IMR-90 (cell line): Measurements from ENCODE around the gene HIVEP1. TPM values are rescaled to one million over a fixed set of nuclear protein-coding genes. Genes with fewer than 3 reads are reported as not detected.

Source experiments
- ATAC-seq: fragments of 200-7000 bp; cut with Tn5 transposase; 2 replicates; pipeline ENCODE4 v1.9.1; 2020; ENCODE audit warnings: low read depth, mild to moderate bottlenecking, moderate library complexity
- BruUV-seq: library from RNA; stranded (reverse); fragments of 400-500 nt; replicated peaks from 2 replicates; lab custom pipeline; 2021; lab: Mats Ljungman, UMichigan
- CTCF ChIA-PET: fragments of 300-600 bp; formaldehyde crosslinking; extraction: SDS; loops from one replicate; lab custom pipeline; 2021; ENCODE audit warnings: antibody characterized with exemption; lab: Yijun Ruan, JAX
- POLR2A ChIA-PET: fragments of 300-600 bp; sonication (Branson Sonifier 250); formaldehyde crosslinking; loops from one replicate; lab custom pipeline; 2022; ENCODE audit warnings: antibody characterized with exemption; ENCODE audit not compliant: unreplicated experiment; lab: Charles Lee
- DNase-seq: peaks from one replicate; pipeline ENCODE4 v3.0.0; 2013
- H2AFZ ChIP-seq: replicated peaks from 2 replicates; pipeline ENCODE3; 2013; ENCODE audit warnings: low read length, mild to moderate bottlenecking; ENCODE audit not compliant: poor library complexity
- H2AK5ac ChIP-seq: 2 replicates; pipeline ENCODE4 v1.6.1; 2013; ENCODE audit warnings: low read depth, low read length, inconsistent platforms
- H2AK9ac ChIP-seq: replicated peaks from 2 replicates; pipeline ENCODE3; 2013; ENCODE audit warnings: mild to moderate bottlenecking, low read depth, low read length, moderate library complexity; ENCODE audit not compliant: poor library complexity
- H2BK120ac ChIP-seq: 2 replicates; pipeline ENCODE4 v1.6.1; 2013; ENCODE audit warnings: low read depth, low read length, inconsistent platforms
- H2BK15ac ChIP-seq: 3 replicates; pipeline ENCODE4 v1.6.1; 2013; ENCODE audit warnings: low read depth, low read length, inconsistent platforms
- H2BK20ac ChIP-seq: 2 replicates; pipeline ENCODE4 v1.6.1; 2013; ENCODE audit warnings: low read depth, mild to moderate bottlenecking, inconsistent platforms, low read length, moderate library complexity
- H2BK5ac ChIP-seq: 2 replicates; pipeline ENCODE4 v1.6.1; 2013; ENCODE audit warnings: mild to moderate bottlenecking, low read depth, low read length, inconsistent platforms; ENCODE audit not compliant: poor library complexity, severe bottlenecking
- H3K14ac ChIP-seq: replicated peaks from 2 replicates; pipeline ENCODE4 v1.6.1; 2013; ENCODE audit warnings: low read depth, low read length, inconsistent platforms
- H3K18ac ChIP-seq: 2 replicates; pipeline ENCODE4 v1.6.1; 2013; ENCODE audit warnings: low read depth, low read length, control low read depth
- H3K23ac ChIP-seq: 2 replicates; pipeline ENCODE4 v1.6.1; 2013; ENCODE audit warnings: low read depth, low read length, inconsistent platforms
- H3K27ac ChIP-seq: 2 replicates; pipeline ENCODE4 v1.5.1; 2013; ENCODE audit warnings: mild to moderate bottlenecking, control low read depth, low read length; ENCODE audit not compliant: insufficient read depth
- H3K27me3 ChIP-seq: 2 replicates; pipeline ENCODE4 v1.6.1; 2013; ENCODE audit warnings: low read length; ENCODE audit not compliant: control insufficient read depth, insufficient read depth
- H3K36me3 ChIP-seq: 2 replicates; pipeline ENCODE4 v1.6.1; 2013; ENCODE audit warnings: low read length, mixed read lengths; ENCODE audit not compliant: control insufficient read depth, insufficient read depth
- H3K4ac ChIP-seq: 2 replicates; pipeline ENCODE4 v1.6.1; 2013; ENCODE audit warnings: low read depth, low read length, inconsistent platforms
- H3K4me1 ChIP-seq: 2 replicates; pipeline ENCODE4 v1.6.1; 2013; ENCODE audit warnings: low read length, mixed read lengths; ENCODE audit not compliant: control insufficient read depth, insufficient read depth
- H3K4me2 ChIP-seq: 2 replicates; pipeline ENCODE4 v1.6.1; 2013; ENCODE audit warnings: low read depth, mild to moderate bottlenecking, control low read depth, low read length, moderate library complexity
- H3K4me3 ChIP-seq: 2 replicates; pipeline ENCODE4 v1.5.1; 2013; ENCODE audit warnings: low read depth, mild to moderate bottlenecking, control low read depth, low read length, moderate library complexity; ENCODE audit not compliant: insufficient read depth
- H3K56ac ChIP-seq: 2 replicates; pipeline ENCODE4 v1.6.1; 2013; ENCODE audit warnings: low read length, inconsistent platforms; ENCODE audit not compliant: insufficient read depth; ENCODE audit errors: extremely low read depth
- H3K79me1 ChIP-seq, 2 experiments: 2 replicates each; pipeline ENCODE4 v1.6.1; 2013; ENCODE audit warnings: low read length in 2 of 2, inconsistent platforms in 1 of 2, low read depth in 1 of 2
- H3K9ac ChIP-seq: 2 replicates; pipeline ENCODE4 v1.6.1; 2013; ENCODE audit warnings: low read depth, low read length, control low read depth
- H3K9me1 ChIP-seq: 2 replicates; pipeline ENCODE4 v1.6.1; 2013; ENCODE audit warnings: low read length, inconsistent platforms; ENCODE audit not compliant: insufficient read depth
- H3K9me3 ChIP-seq: 2 replicates; pipeline ENCODE4 v1.6.1; 2013; ENCODE audit warnings: low read length; ENCODE audit not compliant: control insufficient read depth, insufficient read depth
- H4K20me1 ChIP-seq: 2 replicates; pipeline ENCODE4 v1.6.1; 2013; ENCODE audit warnings: low read length, inconsistent platforms; ENCODE audit not compliant: insufficient read depth
- H4K5ac ChIP-seq: 2 replicates; pipeline ENCODE4 v1.6.1; 2013; ENCODE audit warnings: mild to moderate bottlenecking, low read depth, low read length, control low read depth
- H4K8ac ChIP-seq, 2 experiments: 2 replicates each; pipeline ENCODE4 v1.6.1; 2013; ENCODE audit warnings: low read depth in 2 of 2, low read length in 2 of 2, control low read depth in 1 of 2, inconsistent platforms in 1 of 2
- H4K91ac ChIP-seq: 2 replicates; pipeline ENCODE4 v1.6.1; 2013; ENCODE audit warnings: low read depth, low read length, inconsistent platforms; ENCODE audit not compliant: insufficient read depth
- CEBPB ChIP-seq: IDR thresholded peaks from 2 replicates; pipeline ENCODE4 v1.6.1; 2012; ENCODE audit warnings: low read depth, low read length, improper control_type of control experiment
- CTCF ChIP-seq: conservative IDR thresholded peaks from 2 replicates; pipeline ENCODE4 v1.5.1; 2012; ENCODE audit warnings: mild to moderate bottlenecking, low read depth, low read length, improper control_type of control experiment
- ELK1 ChIP-seq: fragments of 150-350 bp; IDR thresholded peaks from 2 replicates; pipeline ENCODE4 v1.6.1; 2016; ENCODE audit warnings: low read depth, mild to moderate bottlenecking, low read length, moderate library complexity, borderline replicate concordance
- FOS ChIP-seq: fragments of 150-350 bp; IDR thresholded peaks from 2 replicates; pipeline ENCODE4 v1.6.1; 2016; ENCODE audit warnings: low read depth, low read length
- MAZ ChIP-seq: IDR thresholded peaks from 2 replicates; pipeline ENCODE4 v1.6.1; 2012; ENCODE audit warnings: low read depth, mild to moderate bottlenecking, low read length, improper control_type of control experiment, moderate library complexity, borderline replicate concordance
- MXI1 ChIP-seq: IDR thresholded peaks from 2 replicates; pipeline ENCODE4 v1.6.1; 2012; ENCODE audit warnings: low read depth, mild to moderate bottlenecking, low read length, moderate library complexity, borderline replicate concordance
- NFE2L2 ChIP-seq: fragments of 150-350 bp; IDR thresholded peaks from 2 replicates; pipeline ENCODE4 v1.6.1; 2016; ENCODE audit warnings: low read depth, mild to moderate bottlenecking, low read length
- RAD21 ChIP-seq: IDR thresholded peaks from 2 replicates; pipeline ENCODE4 v1.6.1; 2012; ENCODE audit warnings: low read length, improper control_type of control experiment
- RCOR1 ChIP-seq: IDR thresholded peaks from 2 replicates; pipeline ENCODE4 v1.6.1; 2012; ENCODE audit warnings: mild to moderate bottlenecking, low read length, improper control_type of control experiment; ENCODE audit not compliant: insufficient replicate concordance
- WGBS, 2 experiments: methylation state at CpG; one replicate each; pipeline versions ENCODE4 v1.1.5 to v1.1.7; 2013; ENCODE audit warnings: missing lambda C conversion rate in 2 of 2; ENCODE audit not compliant: insufficient read length in 1 of 2; ENCODE audit errors: extremely low coverage in 2 of 2; 5-methylcytosine and 5-hydroxymethylcytosine counted together
- dilution Hi-C: fragments of 300-500 bp; cut with HindIII; formaldehyde crosslinking; loops from one replicate; pipeline ENCODE4 v1.14.3; 2018; ENCODE audit warnings: low sequenced_read_pairs; ENCODE audit not compliant: unreplicated experiment
- in situ Hi-C: fragments of 300-500 bp; cut with MboI; formaldehyde crosslinking; loops from 3 replicates; pipeline ENCODE4 v1.14.3; 2019; ENCODE audit warnings: low sequenced_read_pairs, inconsistent platforms, mixed read lengths
- intact Hi-C: fragments of 100-400 bp; cut with micrococcal nuclease; formaldehyde crosslinking; loops from 2 replicates; pipeline ENCODE4 v1.10.0; 2022
- polyA plus RNA-seq, 3 experiments: library from polyadenylated mRNA; depleted of rRNA; stranded (reverse); fragments of >200 nt; gene quantifications; 2 replicates each; pipeline ENCODE4 v1.2.3, GENCODE V29; 2012; ENCODE audit warnings: low replicate concordance in 1 of 3
- total RNA-seq: library from RNA; depleted of rRNA; stranded (reverse); fragments of >200 nt; gene quantifications from 2 replicates; pipeline ENCODE4 v1.2.3, GENCODE V29; 2012

The HIVEP1 gene
- total and polyA plus RNA-seq, 2 of the 4 experiments (the other 2 are of a cell fraction), result 13.0 to 17.2 TPM

GRCh38 chr6:12126051-12126450 lies 113.9 kb downstream of the HIVEP1 start:
- ChIA-PET CTCF (no interaction called here), POLR2A (no interaction called here)
- no TSS peak for BruUV-seq
- Histone ChIP-seq H3K9ac (no peak overlapping the region), H3K79me1 (peaks cover 5 to 30% of the 10 kb centered on the region in 2 experiments), H3K4me3 (no peak overlapping the region), H2BK20ac (no peak overlapping the region), H3K14ac (no peak overlapping the region), H3K9me3 (no peaks in the 10 kb centered on the region), H4K5ac (no peak overlapping the region), H3K4me1 (no peaks in the 10 kb centered on the region), H3K27me3 (no peaks in the 10 kb centered on the region), H4K8ac (no peak overlapping the region), H2BK15ac (no peak overlapping the region), H3K18ac (no peak overlapping the region), H2AFZ (no peak overlapping the region), H4K20me1 (no peaks in the 10 kb centered on the region), H3K23ac (no peak overlapping the region), H3K4ac (no peak overlapping the region), H3K27ac (no peak overlapping the region), H2BK5ac (no peak overlapping the region), H3K9me1 (peaks cover 8% of the 10 kb centered on the region; the same call in 1 of the 2 replicates), H2AK5ac (no peak overlapping the region), H2AK9ac (no peak overlapping the region), H3K4me2 (no peak overlapping the region), H3K36me3 (peaks cover 18% of the 10 kb centered on the region), H2BK120ac (no peak overlapping the region), H4K91ac (no peak overlapping the region), H3K56ac (no peak overlapping the region)
- in situ Hi-C loops (no loop called here), intact Hi-C loops (no loop called here), dilution Hi-C loops (no loop called here)
- DNase-seq, result no peak
- ATAC-seq, result no peak
- no CpG with 5 or more reads among the region's 1 CpG for WGBS, 2 experiments
- TF ChIP-seq MAZ (no peak), FOS (no peak), MXI1 (no peak), RCOR1 (no peak), CTCF (no peak), CEBPB (no peak), RAD21 (no peak), NFE2L2 (no peak), ELK1 (no peak)
